ENCODE measurements around the gene HIPK2.

HIPK2 gene

GRCh38 chr7:139647814-139648390 is 129.9 kb downstream of the HIPK2 start:
- TF ChIP-seq REST (IDR thresholded peaks at IDR 0.05; ENCODE audit: low read depth) (no peak), TCF12 (IDR thresholded peaks at IDR 0.05; ENCODE audit: low read depth) (no peak), MAX (IDR thresholded peaks at IDR 0.05) (no peak), NFIC (IDR thresholded peaks at IDR 0.05) (no peak), RAD21 (IDR thresholded peaks at IDR 0.05; ENCODE audit: low read depth) (no peak), CEBPB (IDR thresholded peaks at IDR 0.05) (no peak), USF1 (IDR thresholded peaks at IDR 0.05) (no peak), CREB1 (IDR thresholded peaks at IDR 0.05; ENCODE audit: low read depth) (no peak), ZBTB7A (IDR thresholded peaks at IDR 0.05; ENCODE audit: low read depth) (no peak), EP300 (IDR thresholded peaks at IDR 0.05; ENCODE audit: borderline replicate concordance) (no peak), YY1 (IDR thresholded peaks at IDR 0.05; ENCODE audit: low read depth) (no peak), TEAD4 (IDR thresholded peaks at IDR 0.05) (no peak)

- no peak for TF ChIP-seq NFIC (IDR thresholded peaks at IDR 0.05)
- no peak for TF ChIP-seq TAF1 (IDR thresholded peaks at IDR 0.05; ENCODE audit: low read depth)
- TF ChIP-seq CREB1 (IDR thresholded peaks at IDR 0.05; ENCODE audit: low read depth), result no peak
- no peak for TF ChIP-seq ZBTB7A (IDR thresholded peaks at IDR 0.05; ENCODE audit: low read depth)
- TF ChIP-seq USF1 (IDR thresholded peaks at IDR 0.05), result no peak
- TF ChIP-seq YY1 (IDR thresholded peaks at IDR 0.05; ENCODE audit: low read depth), result no peak
These were observed 130.7 kb downstream of the HIPK2 start for GRCh38 chr7:139647085-139647484.

GRCh38 chr7:139646566-139646965 is 131.2 kb downstream of the HIPK2 start:
- TF ChIP-seq MAX (IDR thresholded peaks at IDR 0.05) (no peak), TCF12 (IDR thresholded peaks at IDR 0.05; ENCODE audit: low read depth) (no peak), EP300 (IDR thresholded peaks at IDR 0.05; ENCODE audit: borderline replicate concordance) (no peak), TEAD4 (IDR thresholded peaks at IDR 0.05) (no peak), TAF1 (IDR thresholded peaks at IDR 0.05; ENCODE audit: low read depth) (no peak), RAD21 (IDR thresholded peaks at IDR 0.05; ENCODE audit: low read depth) (no peak), NFIC (IDR thresholded peaks at IDR 0.05) (no peak), CREB1 (IDR thresholded peaks at IDR 0.05; ENCODE audit: low read depth) (no peak), ZBTB7A (IDR thresholded peaks at IDR 0.05; ENCODE audit: low read depth) (no peak), CEBPB (IDR thresholded peaks at IDR 0.05) (no peak)

- TF ChIP-seq EP300 (IDR thresholded peaks at IDR 0.05; ENCODE audit: borderline replicate concordance) (no peak), RAD21 (IDR thresholded peaks at IDR 0.05; ENCODE audit: low read depth) (peak; percentile 96)
These were observed 131.9 kb downstream of the HIPK2 start for GRCh38 chr7:139645572-139646523.

GRCh38 chr7:139643951-139644585 is 133.7 kb downstream of the HIPK2 start:
- TF ChIP-seq MAX (IDR thresholded peaks at IDR 0.05) (no peak), CREB1 (IDR thresholded peaks at IDR 0.05; ENCODE audit: low read depth) (no peak), EP300 (IDR thresholded peaks at IDR 0.05; ENCODE audit: borderline replicate concordance) (no peak)

- TF ChIP-seq USF1 (IDR thresholded peaks at IDR 0.05) (no peak), TAF1 (IDR thresholded peaks at IDR 0.05; ENCODE audit: low read depth) (no peak), CREB1 (IDR thresholded peaks at IDR 0.05; ENCODE audit: low read depth) (no peak), EP300 (IDR thresholded peaks at IDR 0.05; ENCODE audit: borderline replicate concordance) (no peak), TCF12 (IDR thresholded peaks at IDR 0.05; ENCODE audit: low read depth) (no peak), ZBTB7A (IDR thresholded peaks at IDR 0.05; ENCODE audit: low read depth) (no peak), REST (IDR thresholded peaks at IDR 0.05; ENCODE audit: low read depth) (no peak), CEBPB (IDR thresholded peaks at IDR 0.05) (no peak), EGR1 (IDR thresholded peaks at IDR 0.05) (no peak), YY1 (IDR thresholded peaks at IDR 0.05; ENCODE audit: low read depth) (no peak)
These were observed 135.5 kb downstream of the HIPK2 start for GRCh38 chr7:139642283-139642682.
